Cardiac muscle cell (in vitro differentiated cells and primary cell): Measurements from ENCODE around the gene PRR30. TPM values are rescaled to one million over a fixed set of nuclear protein-coding genes. Genes with fewer than 3 reads are reported as not detected.

Experiments
- DNase-seq, 2 donors: peaks; one replicate each; pipeline versions ENCODE4 v3.0.0 to v3.0.0-alpha.2; 2010 to 2017; ENCODE audit warnings: low read depth in 1 of 2, low spot score in 1 of 2
- H3K27ac ChIP-seq: fragments of 200-600 bp; sonication (generic); 2 replicates; pipeline ENCODE4 v1.5.1; 2016
- H3K27me3 ChIP-seq: fragments of 200-600 bp; sonication (generic); 2 replicates; pipeline ENCODE4 v1.6.0; 2016; ENCODE audit warnings: control low read depth
- H3K36me3 ChIP-seq: fragments of 200-600 bp; sonication (generic); 2 replicates; pipeline ENCODE4 v1.5.1; 2016; ENCODE audit warnings: control low read depth
- H3K4me1 ChIP-seq: fragments of 200-600 bp; sonication (generic); 2 replicates; pipeline ENCODE4 v1.8.1; 2017; ENCODE audit warnings: low read depth, mild to moderate bottlenecking, mixed run types
- H3K4me3 ChIP-seq: fragments of 200-600 bp; sonication (generic); 2 replicates; pipeline ENCODE4 v1.5.1; 2016; ENCODE audit warnings: mild to moderate bottlenecking
- H3K9me3 ChIP-seq: fragments of 200-600 bp; sonication (generic); 2 replicates; pipeline ENCODE4 v1.5.1; 2017; ENCODE audit warnings: low read depth, mild to moderate bottlenecking, control low read depth
- polyA plus RNA-seq: library from polyadenylated mRNA; unstranded; fragments of >200 nt; fragmentation: Nextera tagmentation; extraction: Ambion mirVana; gene quantifications from 2 replicates; pipeline ENCODE4 v1.2.1, GENCODE V29; 2016
- total RNA-seq: library from RNA; depleted of rRNA; stranded (reverse); fragments of >200 nt; gene quantifications from 2 replicates; pipeline ENCODE4 v1.2.3, GENCODE V29; 2016
- TF ChIP-seq, protein P1 (sequence below): IDR thresholded peaks from 2 replicates; pipeline ENCODE4 v1.5.1; 2012; ENCODE audit warnings: low read depth, mild to moderate bottlenecking, low read length

PRR30 gene
- total and polyA plus RNA-seq, 2 experiments from 2014 or later = not detected

- no peaks in the 10 kb centered on the region for H3K36me3 ChIP-seq
- no peak overlapping the region for H3K4me3 ChIP-seq
- H3K9me3 ChIP-seq = no peaks in the 10 kb centered on the region
- no peaks in the 10 kb centered on the region for H3K27me3 ChIP-seq
- DNase-seq = no peak
- H3K4me1 ChIP-seq = no peaks in the 10 kb centered on the region
- no peak overlapping the region for H3K27ac ChIP-seq
- TF ChIP-seq, protein P1, sequence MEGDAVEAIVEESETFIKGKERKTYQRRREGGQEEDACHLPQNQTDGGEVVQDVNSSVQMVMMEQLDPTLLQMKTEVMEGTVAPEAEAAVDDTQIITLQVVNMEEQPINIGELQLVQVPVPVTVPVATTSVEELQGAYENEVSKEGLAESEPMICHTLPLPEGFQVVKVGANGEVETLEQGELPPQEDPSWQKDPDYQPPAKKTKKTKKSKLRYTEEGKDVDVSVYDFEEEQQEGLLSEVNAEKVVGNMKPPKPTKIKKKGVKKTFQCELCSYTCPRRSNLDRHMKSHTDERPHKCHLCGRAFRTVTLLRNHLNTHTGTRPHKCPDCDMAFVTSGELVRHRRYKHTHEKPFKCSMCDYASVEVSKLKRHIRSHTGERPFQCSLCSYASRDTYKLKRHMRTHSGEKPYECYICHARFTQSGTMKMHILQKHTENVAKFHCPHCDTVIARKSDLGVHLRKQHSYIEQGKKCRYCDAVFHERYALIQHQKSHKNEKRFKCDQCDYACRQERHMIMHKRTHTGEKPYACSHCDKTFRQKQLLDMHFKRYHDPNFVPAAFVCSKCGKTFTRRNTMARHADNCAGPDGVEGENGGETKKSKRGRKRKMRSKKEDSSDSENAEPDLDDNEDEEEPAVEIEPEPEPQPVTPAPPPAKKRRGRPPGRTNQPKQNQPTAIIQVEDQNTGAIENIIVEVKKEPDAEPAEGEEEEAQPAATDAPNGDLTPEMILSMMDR = no peak
These were observed 30.1 kb downstream of the PRR30 start for GRCh38 chr2:27109083-27109482.

DNA sequence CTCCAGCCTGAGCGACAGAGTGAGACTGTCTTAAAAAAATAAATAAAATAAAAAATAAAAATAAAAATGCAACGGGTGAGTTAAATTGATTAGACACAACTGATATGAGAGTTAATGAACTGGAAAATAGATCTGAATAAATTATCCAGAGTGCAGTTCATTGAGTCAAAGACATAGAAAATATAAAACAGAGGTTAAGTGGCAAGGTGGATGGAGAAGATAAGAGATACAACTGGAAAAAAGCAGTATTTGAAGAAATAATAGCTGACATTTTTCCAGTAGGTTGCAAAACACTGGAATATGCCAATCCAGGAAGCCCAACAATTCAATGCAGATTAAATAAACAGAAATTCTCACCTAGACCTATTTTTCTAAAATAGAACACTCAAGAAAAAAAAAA is 31.0 kb downstream of the PRR30 start:
- Histone ChIP-seq H3K4me3 (no peak overlapping the region), H3K27ac (no peak overlapping the region), H3K9me3 (no peaks in the 10 kb centered on the region), H3K36me3 (no peaks in the 10 kb centered on the region), H3K4me1 (no peaks in the 10 kb centered on the region), H3K27me3 (no peaks in the 10 kb centered on the region)
- no peak for DNase-seq
- TF ChIP-seq, protein P1 = no peak

DNA sequence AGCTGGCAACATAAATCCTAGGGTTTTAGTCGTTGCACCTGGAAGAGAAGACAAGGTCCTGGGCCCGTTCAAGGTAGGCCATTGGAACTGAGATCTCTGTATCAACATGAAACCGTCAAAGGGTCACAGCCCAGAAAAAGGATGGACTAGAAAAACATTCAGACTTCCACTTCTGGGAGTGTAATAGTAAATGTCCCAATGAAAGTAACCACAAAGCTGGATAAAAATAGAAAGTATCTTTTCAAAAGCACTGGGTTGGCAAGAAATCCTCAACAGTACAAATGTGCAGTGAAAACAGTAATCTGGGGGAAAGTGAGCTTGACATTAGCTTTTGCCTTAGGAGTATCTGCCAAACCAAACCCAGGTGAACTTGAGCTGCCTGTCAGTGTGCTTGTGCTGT is 33.2 kb downstream of the PRR30 start:
- Histone ChIP-seq H3K27me3 (no peaks in the 10 kb centered on the region), H3K9me3 (no peaks in the 10 kb centered on the region), H3K4me1 (no peaks in the 10 kb centered on the region), H3K4me3 (no peak overlapping the region), H3K36me3 (no peaks in the 10 kb centered on the region), H3K27ac (no peak overlapping the region)
- TF ChIP-seq, protein P1 = no peak
- no peak for DNase-seq

DNA sequence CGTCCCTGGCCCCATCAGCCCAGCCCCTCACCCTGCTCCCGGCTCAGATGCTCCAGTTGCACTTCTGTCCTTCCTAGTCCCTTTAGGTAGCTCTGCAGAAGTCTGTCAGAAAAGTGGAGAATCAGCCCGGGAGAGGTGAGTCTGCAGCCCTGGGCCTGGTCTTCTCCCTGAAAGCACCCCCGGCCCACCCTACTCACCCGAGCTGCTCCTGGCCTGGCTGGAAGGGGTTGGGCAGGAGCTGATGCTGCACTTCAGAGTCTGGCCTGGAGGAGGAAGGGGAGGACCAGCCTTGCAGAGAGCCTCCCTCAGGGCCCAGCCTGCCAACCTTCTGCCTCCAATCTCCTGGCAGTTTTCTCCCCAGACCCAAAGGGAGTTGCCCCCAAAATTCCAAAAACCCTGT is 36.9 kb downstream of the PRR30 start:
- no peak for DNase-seq
- H3K4me3 ChIP-seq = no peak overlapping the region
- H3K4me1 ChIP-seq = no peaks in the 10 kb centered on the region
- no peaks in the 10 kb centered on the region for H3K27me3 ChIP-seq
- no peak overlapping the region for H3K27ac ChIP-seq
- H3K36me3 ChIP-seq = no peaks in the 10 kb centered on the region
- H3K9me3 ChIP-seq = no peaks in the 10 kb centered on the region
- TF ChIP-seq, protein P1 = no peak

GRCh38 chr2:27100036-27100435 is 39.2 kb downstream of the PRR30 start:
- DNase-seq = no peak
- Histone ChIP-seq H3K36me3 (no peaks in the 10 kb centered on the region), H3K4me1 (no peaks in the 10 kb centered on the region), H3K27ac (no peak overlapping the region), H3K27me3 (no peaks in the 10 kb centered on the region), H3K9me3 (no peaks in the 10 kb centered on the region), H3K4me3 (no peak overlapping the region)
- TF ChIP-seq, protein P1 = no peak
